ENCODE measurements around the gene SPRED2.

The SPRED2 gene

DNA sequence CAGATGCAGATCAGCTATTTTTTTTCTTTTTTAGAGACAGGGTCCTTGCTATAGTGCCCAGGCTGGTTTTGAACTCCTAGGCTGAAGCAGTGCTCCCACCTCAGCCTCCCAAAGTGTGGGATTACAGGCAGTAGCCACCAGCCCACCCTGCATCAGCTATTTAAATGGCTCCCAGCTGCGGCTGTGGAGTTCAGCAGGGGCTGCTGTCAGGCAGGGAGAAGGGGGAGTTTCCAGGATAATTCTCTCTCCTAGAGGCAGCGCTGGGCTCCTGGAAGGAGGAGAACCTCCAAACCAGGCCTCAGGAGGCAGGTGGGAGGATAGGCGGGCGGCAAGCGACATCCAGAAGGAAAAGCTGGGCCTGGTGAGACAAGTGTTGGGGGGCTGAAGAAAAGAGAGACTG is 139.0 kb downstream of the SPRED2 start:
- no peak overlapping the region for H3K27ac ChIP-seq (ENCODE audit: low read length)
- no peaks in the 10 kb centered on the region; the same call in 1 of the 2 replicates for H3K27me3 ChIP-seq (ENCODE audit: insufficient read depth, low read length)
- no peaks in the 10 kb centered on the region for H3K4me1 ChIP-seq (ENCODE audit: insufficient read depth, low read length)
- no peak overlapping the region for H3K9ac ChIP-seq (ENCODE audit: low read depth, low read length)
- H3K4me3 ChIP-seq (ENCODE audit: low read length), result no peak overlapping the region
- H3K36me3 ChIP-seq (ENCODE audit: insufficient read depth, low read depth, low read length), result no peaks in the 10 kb centered on the region
- no peaks in the 10 kb centered on the region for H3K9me3 ChIP-seq (ENCODE audit: insufficient read depth, low read depth, low read length)

DNA sequence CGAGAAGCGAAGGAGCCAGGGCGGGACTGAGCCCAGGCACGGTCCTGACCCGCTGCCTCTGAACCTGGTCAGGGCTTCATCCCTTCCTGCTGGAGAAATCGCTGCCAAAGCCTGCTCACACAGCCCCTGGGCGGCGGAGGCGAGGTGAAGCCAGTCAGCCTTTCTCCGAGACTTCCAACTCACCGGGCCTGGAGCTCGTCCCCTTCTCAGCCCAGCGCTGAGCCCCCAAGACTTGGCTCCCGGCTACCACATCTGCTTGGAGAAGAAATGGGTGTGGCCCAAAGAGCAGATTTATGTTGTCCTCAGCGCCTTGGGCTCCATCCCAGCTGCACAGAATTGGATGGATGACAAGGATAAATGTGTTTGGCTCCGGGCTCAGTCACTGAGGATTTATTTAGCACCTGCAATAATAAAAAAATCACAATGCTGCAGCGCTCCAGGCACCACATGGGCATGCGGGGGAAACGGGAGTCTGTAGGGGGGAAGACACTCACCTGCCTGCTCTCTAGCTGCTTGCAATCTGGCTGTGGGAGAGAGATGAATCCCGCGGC is 139.9 kb downstream of the SPRED2 start:
- Histone ChIP-seq H3K4me1 (ENCODE audit: insufficient read depth, low read length) (no peaks in the 10 kb centered on the region), H3K9me3 (ENCODE audit: insufficient read depth, low read depth, low read length) (no peaks in the 10 kb centered on the region)

DNA sequence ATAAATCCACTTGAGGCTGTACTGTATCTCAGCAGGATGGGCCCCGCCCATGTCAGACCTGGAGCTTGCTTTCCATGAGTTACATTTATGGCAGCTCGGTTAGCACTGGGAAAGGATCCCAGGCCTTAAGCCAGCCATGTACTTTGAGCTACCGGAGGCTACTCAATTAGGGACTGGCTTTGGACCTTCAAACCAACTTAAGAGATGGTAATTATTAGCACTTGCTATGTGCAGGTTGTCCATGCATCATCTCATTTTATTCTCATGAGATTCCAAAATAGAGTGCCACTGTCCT is 140.3 kb downstream of the SPRED2 start:
- Histone ChIP-seq H3K9ac (ENCODE audit: low read depth, low read length) (no peak overlapping the region), H3K27ac (ENCODE audit: low read length) (no peak overlapping the region), H3K4me1 (ENCODE audit: insufficient read depth, low read length) (no peaks in the 10 kb centered on the region), H3K9me3 (ENCODE audit: insufficient read depth, low read depth, low read length) (no peaks in the 10 kb centered on the region), H3K36me3 (ENCODE audit: insufficient read depth, low read depth, low read length) (no peaks in the 10 kb centered on the region), H3K27me3 (ENCODE audit: insufficient read depth, low read length) (no peaks in the 10 kb centered on the region; the same call in 1 of the 2 replicates), H3K4me3 (ENCODE audit: low read length) (no peak overlapping the region)

More for the DNA sequence above, 139.9 kb downstream of the SPRED2 start:
- H3K9ac ChIP-seq (ENCODE audit: low read depth, low read length), result no peak overlapping the region
- no peaks in the 10 kb centered on the region for H3K36me3 ChIP-seq (ENCODE audit: insufficient read depth, low read depth, low read length)
- no peak overlapping the region for H3K4me3 ChIP-seq (ENCODE audit: low read length)
- no peaks in the 10 kb centered on the region; the same call in 1 of the 2 replicates for H3K27me3 ChIP-seq (ENCODE audit: insufficient read depth, low read length)
- H3K27ac ChIP-seq (ENCODE audit: low read length), result no peak overlapping the region

DNA sequence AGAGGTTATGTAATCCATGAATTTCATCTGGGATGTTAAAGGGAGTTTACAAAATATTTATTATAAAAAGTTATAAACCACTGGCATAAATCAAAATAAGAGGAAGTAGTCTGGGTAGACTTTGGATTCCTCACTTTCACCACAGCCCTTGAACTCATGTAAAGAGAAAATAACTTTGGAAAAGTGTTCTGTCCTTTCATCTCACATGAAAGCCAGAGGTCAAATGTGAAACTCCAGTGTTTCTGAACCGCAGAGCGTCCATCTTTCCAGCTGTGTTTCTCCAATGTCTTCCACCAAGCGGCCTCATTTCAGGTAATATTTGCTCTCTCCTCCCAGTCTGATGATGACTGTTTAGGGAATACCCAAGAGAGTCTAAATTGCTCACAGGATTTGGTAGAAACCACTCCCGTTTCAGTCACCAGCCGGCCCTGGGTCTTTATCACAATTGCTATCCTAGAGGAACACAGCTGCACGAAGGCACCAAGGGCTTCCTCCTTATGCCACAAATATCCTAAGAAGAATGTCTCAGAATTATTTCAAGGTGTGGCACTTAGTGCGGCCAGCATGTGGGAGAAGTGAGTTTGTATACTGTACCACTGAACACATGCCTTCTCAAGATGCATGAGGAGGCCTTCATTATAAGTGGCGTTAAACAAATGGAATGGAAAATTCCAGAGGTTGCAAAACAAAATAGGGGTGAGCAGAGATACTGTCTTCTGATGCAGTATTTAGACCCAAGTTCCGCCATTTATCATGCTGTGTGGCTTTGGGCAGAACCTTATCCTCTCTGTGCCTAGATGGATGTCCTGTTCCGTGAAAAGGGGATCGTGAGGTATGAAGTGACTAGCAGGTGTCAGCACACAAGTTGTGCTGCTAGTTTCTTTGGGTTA is 140.9 kb downstream of the SPRED2 start:
- Histone ChIP-seq H3K27ac (ENCODE audit: low read length) (no peak overlapping the region), H3K36me3 (ENCODE audit: insufficient read depth, low read depth, low read length) (no peaks in the 10 kb centered on the region), H3K4me1 (ENCODE audit: insufficient read depth, low read length) (no peaks in the 10 kb centered on the region), H3K9me3 (ENCODE audit: insufficient read depth, low read depth, low read length) (no peaks in the 10 kb centered on the region), H3K27me3 (ENCODE audit: insufficient read depth, low read length) (peaks cover 2% of the 10 kb centered on the region; the same call in 1 of the 2 replicates), H3K4me3 (ENCODE audit: low read length) (no peak overlapping the region), H3K9ac (ENCODE audit: low read depth, low read length) (no peak overlapping the region)

DNA sequence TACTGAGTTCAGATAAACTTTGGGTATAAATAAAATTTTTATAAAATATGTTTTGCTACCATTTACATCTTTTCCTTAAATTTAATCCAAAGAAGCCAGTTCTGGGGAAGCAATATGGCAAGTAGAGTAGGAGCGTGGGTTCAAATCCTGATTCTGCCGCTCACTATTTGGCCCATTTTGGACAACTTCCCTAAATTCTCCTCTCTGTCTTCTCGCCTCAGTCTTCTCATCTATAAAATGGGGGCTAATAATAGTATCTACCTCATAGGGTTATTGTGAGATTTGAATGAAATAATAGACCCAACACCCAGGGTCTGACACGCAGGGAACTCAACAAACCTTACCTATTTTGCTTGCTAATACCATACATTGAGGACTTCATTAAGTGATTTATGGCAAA is 145.0 kb downstream of the SPRED2 start:
- Histone ChIP-seq H3K27me3 (ENCODE audit: insufficient read depth, low read length) (peaks cover 29% of the 10 kb centered on the region), H3K9me3 (ENCODE audit: insufficient read depth, low read depth, low read length) (no peaks in the 10 kb centered on the region), H3K27ac (ENCODE audit: low read length) (no peak overlapping the region)

DNA sequence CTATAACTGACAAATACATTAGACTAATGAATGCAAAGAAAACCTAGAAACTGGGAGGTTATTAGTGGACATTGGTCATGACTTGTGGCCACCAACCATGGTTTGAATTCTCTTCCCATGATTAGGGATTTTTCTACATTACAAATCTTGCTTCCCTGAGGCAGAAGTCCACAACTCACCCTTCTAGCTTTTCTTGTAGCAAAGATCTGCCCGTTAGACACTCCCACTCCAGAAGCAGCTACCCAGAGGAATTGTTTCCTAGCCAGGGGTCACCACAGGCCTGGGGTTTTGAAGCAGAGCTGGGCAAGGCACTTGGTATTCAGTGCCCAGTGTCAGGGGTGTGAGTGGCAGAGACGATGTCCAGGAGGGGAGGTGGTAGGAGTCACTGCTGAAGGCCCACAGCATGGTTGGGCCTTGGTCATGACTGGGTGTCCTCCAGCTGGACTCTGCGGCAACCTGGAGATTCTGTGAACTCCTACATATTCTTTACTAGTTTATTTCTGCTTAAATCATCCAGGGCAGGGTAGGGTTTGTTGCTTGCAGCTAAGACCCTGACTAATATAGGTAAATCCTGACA is 149.8 kb downstream of the SPRED2 start:
- Histone ChIP-seq H3K27me3 (ENCODE audit: insufficient read depth, low read length) (peaks cover 77% of the 10 kb centered on the region), H3K9me3 (ENCODE audit: insufficient read depth, low read depth, low read length) (no peaks in the 10 kb centered on the region), H3K9ac (ENCODE audit: low read depth, low read length) (no peak overlapping the region), H3K4me1 (ENCODE audit: insufficient read depth, low read length) (peaks cover 5% of the 10 kb centered on the region; the same call in 1 of the 2 replicates), H3K36me3 (ENCODE audit: insufficient read depth, low read depth, low read length) (no peaks in the 10 kb centered on the region), H3K4me3 (ENCODE audit: low read length) (no peak overlapping the region), H3K27ac (ENCODE audit: low read length) (no peak overlapping the region)

More for the DNA sequence above, 145.0 kb downstream of the SPRED2 start:
- no peak overlapping the region for H3K4me3 ChIP-seq (ENCODE audit: low read length)
- H3K9ac ChIP-seq (ENCODE audit: low read depth, low read length), result no peak overlapping the region
- H3K36me3 ChIP-seq (ENCODE audit: insufficient read depth, low read depth, low read length), result no peaks in the 10 kb centered on the region
- H3K4me1 ChIP-seq (ENCODE audit: insufficient read depth, low read length), result peaks cover 1% of the 10 kb centered on the region; the same call in 1 of the 2 replicates

DNA sequence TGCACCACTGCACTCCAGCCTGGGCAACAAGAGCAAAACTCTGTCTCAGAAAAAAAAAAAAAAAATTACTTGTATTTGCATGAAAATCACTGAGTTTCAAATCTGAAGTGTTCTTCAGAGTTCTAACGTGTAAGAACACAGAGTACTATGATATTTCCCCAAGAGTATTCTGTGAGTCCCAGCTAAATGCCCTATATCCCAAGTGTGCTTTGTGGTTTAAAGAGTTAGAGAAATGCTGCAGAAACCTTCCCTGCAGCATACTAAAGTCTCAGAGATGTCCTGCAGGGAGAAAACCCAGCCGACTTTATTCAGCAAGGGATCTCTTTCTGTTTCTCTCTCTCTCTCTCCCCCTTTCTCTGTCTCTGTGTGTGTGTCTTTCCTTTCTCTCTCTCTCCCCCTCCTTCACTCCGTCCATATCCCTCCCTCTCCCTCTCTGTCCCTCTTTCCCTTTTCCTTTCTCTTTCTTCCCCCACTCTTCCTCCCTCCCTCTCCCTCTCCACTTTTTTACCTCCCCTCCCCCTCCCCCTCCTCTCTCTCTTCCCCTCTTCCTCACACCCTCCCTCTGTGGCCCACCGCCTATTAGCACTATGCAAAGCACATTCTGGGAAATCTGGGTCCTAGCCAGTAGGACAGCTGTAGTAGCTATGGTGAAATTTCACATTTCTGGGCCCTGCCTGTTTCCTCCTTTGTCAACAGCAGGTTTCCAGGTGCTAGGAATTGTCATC is 150.6 kb downstream of the SPRED2 start:
- Histone ChIP-seq H3K4me1 (ENCODE audit: insufficient read depth, low read length) (peaks cover 5% of the 10 kb centered on the region; the same call in 1 of the 2 replicates), H3K4me3 (ENCODE audit: low read length) (no peak overlapping the region), H3K27ac (ENCODE audit: low read length) (no peak overlapping the region), H3K36me3 (ENCODE audit: insufficient read depth, low read depth, low read length) (no peaks in the 10 kb centered on the region), H3K9ac (ENCODE audit: low read depth, low read length) (no peak overlapping the region), H3K27me3 (ENCODE audit: insufficient read depth, low read length) (peaks cover 84% of the 10 kb centered on the region), H3K9me3 (ENCODE audit: insufficient read depth, low read depth, low read length) (no peaks in the 10 kb centered on the region)

DNA sequence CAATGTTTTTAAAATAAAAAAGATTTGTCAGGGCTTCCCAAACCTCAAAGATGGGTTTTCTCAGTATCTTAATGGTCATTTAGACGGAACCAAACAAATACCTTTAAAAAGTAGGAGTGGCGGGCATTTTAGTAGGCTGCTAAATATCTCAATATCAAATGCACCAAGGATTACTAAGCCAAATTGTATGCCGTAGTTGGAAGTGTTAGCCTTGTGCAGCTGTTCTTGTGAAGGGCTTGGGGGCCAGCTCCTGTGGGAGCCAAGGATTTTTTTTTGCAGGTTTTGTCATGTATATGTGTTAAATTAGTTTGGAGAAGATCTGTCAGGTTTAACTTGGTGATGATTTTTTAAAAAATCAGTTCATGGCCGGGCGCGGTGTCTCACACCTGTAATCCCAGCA is 152.6 kb downstream of the SPRED2 start:
- Histone ChIP-seq H3K9ac (ENCODE audit: low read depth, low read length) (no peak overlapping the region), H3K4me1 (ENCODE audit: insufficient read depth, low read length) (peaks cover 5% of the 10 kb centered on the region; the same call in 1 of the 2 replicates), H3K9me3 (ENCODE audit: insufficient read depth, low read depth, low read length) (no peaks in the 10 kb centered on the region), H3K27me3 (ENCODE audit: insufficient read depth, low read length) (peaks cover 92% of the 10 kb centered on the region), H3K36me3 (ENCODE audit: insufficient read depth, low read depth, low read length) (no peaks in the 10 kb centered on the region), H3K4me3 (ENCODE audit: low read length) (no peak overlapping the region), H3K27ac (ENCODE audit: low read length) (no peak overlapping the region)

DNA sequence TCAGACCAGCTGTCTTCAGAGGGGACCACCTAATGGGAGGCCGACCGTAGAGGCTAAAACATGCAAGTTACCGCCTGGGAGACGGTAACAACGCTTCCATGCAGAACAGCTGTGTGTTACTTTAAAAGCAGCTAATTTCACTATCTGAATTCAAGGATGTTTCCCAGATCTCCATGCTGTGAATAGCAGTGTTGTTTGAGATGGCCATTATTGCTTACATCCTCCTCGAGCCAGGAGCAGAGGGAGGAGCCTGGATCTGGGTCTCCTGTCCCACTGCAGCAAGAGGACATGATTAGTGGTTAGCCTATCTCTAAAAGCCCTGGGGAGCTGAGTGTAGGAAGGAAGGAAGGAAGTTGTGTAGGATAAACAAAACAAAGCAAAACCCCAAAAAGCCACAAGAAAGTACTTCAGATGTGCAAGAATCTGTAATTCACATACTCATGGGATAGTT is 153.8 kb downstream of the SPRED2 start:
- Histone ChIP-seq H3K36me3 (ENCODE audit: insufficient read depth, low read depth, low read length) (no peaks in the 10 kb centered on the region), H3K4me3 (ENCODE audit: low read length) (no peak overlapping the region), H3K27ac (ENCODE audit: low read length) (no peak overlapping the region), H3K4me1 (ENCODE audit: insufficient read depth, low read length) (peaks cover 5% of the 10 kb centered on the region; the same call in 1 of the 2 replicates), H3K9me3 (ENCODE audit: insufficient read depth, low read depth, low read length) (no peaks in the 10 kb centered on the region), H3K9ac (ENCODE audit: low read depth, low read length) (no peak overlapping the region), H3K27me3 (ENCODE audit: insufficient read depth, low read length) (peaks cover 99% of the 10 kb centered on the region)

DNA sequence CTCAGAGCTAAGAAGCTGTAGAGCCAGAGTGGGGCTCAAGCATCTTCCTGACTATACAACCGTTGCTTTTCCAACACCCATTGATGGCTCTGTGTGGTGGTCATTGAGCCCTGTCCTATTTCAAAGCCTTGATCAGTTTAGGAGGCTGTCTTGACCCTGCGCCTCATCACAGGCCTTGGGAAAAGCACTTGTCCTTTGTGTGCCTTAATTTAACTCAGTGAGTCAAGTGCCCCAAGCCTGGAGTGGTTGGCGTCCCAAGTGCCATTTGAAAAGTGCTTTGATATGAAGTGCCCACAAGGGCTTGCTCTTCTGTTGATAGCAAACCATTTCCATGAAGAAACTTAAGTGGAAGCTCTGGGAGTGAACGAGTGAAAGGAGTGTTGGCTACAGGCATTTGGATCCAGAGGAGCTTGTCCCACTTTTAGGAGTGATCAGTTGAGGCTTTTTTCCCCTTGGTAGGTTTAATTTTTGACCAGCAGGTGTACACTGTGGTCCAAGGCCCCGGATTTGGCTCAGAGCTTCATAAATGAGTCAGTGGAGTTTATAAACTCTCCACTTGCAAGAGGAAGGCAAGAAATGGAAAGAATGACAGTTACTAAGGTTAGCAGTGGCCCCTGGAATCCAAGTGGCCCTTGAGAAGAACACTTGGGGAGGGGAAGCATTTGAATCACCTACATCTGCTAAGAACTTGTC is 154.5 kb downstream of the SPRED2 start:
- H3K27me3 ChIP-seq (ENCODE audit: insufficient read depth, low read length), result peaks cover 99% of the 10 kb centered on the region
- H3K36me3 ChIP-seq (ENCODE audit: insufficient read depth, low read depth, low read length), result no peaks in the 10 kb centered on the region
- H3K9me3 ChIP-seq (ENCODE audit: insufficient read depth, low read depth, low read length), result no peaks in the 10 kb centered on the region
- H3K4me1 ChIP-seq (ENCODE audit: insufficient read depth, low read length), result peaks cover 5% of the 10 kb centered on the region; the same call in 1 of the 2 replicates
- H3K27ac ChIP-seq (ENCODE audit: low read length), result no peak overlapping the region
- no peak overlapping the region for H3K9ac ChIP-seq (ENCODE audit: low read depth, low read length)
- no peak overlapping the region for H3K4me3 ChIP-seq (ENCODE audit: low read length)

DNA sequence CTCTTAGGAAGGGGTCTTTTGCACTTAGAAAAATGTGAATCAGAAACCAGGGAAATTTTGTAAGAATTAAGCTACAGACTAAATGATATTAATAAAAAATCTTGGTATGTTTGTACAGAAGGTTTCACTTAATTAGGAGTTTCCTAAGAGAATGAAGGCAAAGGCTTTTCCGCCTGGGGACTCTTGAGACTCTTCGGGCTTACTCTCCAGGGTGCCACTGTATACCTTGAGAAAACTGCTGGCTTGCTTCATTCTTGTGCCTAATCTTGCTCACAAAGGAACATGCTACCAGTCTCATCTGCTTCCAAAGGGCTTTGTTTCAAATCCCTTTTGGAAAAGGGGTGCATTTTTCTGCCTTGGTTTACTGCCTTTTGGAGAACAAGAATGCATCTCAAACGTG is 155.3 kb downstream of the SPRED2 start:
- Histone ChIP-seq H3K27ac (ENCODE audit: low read length) (no peak overlapping the region), H3K4me3 (ENCODE audit: low read length) (no peak overlapping the region), H3K9ac (ENCODE audit: low read depth, low read length) (no peak overlapping the region), H3K27me3 (ENCODE audit: insufficient read depth, low read length) (peaks cover 99% of the 10 kb centered on the region), H3K36me3 (ENCODE audit: insufficient read depth, low read depth, low read length) (no peaks in the 10 kb centered on the region), H3K4me1 (ENCODE audit: insufficient read depth, low read length) (peaks cover 1% of the 10 kb centered on the region; the same call in 1 of the 2 replicates), H3K9me3 (ENCODE audit: insufficient read depth, low read depth, low read length) (no peaks in the 10 kb centered on the region)

Data from iPS-20b (cell line).